C4-2B (cell line): ENCODE measurements around the gene GRIK4.

Source experiments
- CTCF ChIP-seq: fragments of 450-650 bp; conservative IDR thresholded peaks from 2 replicates; pipeline ENCODE4 v1.5.1; 2017; ENCODE audit warnings: mild to moderate bottlenecking
- ZFX ChIP-seq: fragments of 450-650 bp; IDR thresholded peaks from 2 replicates; pipeline ENCODE4 v1.6.1; 2017

GRCh38 chr11:120898568-120898967 lies 387.0 kb downstream of the GRIK4 start:
- TF ChIP-seq CTCF = no peak
- no peak for TF ChIP-seq ZFX
